A549 (cell line): ENCODE measurements around the gene MX2. TPM values are rescaled to one million over a fixed set of nuclear protein-coding genes. Genes with fewer than 3 reads are reported as not detected.

ENCODE experiments used
- ATAC-seq, 2 experiments: fragments of 200-7000 bp in 1 of 2; fragments of >200 bp in 1 of 2; cut with Nextera tagmentation in 1 of 2; cut with Tn5 transposase in 1 of 2; 3 replicates each; pipeline versions ENCODE4 v1.8.0 to v1.9.1; 2018 to 2020; ENCODE audit warnings: mild to moderate bottlenecking in 1 of 2, moderate library complexity in 1 of 2
- CTCF ChIA-PET: fragments of 300-600 bp; sonication (Branson Sonifier 250); formaldehyde crosslinking; extraction: SDS; loops from one replicate; lab custom pipeline; 2021; ENCODE audit warnings: antibody characterized with exemption, inconsistent platforms; lab: Yijun Ruan, JAX
- POLR2A ChIA-PET: fragments of 350-600 bp; formaldehyde crosslinking; extraction: SDS; loops from one replicate; lab custom pipeline; 2021; ENCODE audit warnings: antibody characterized with exemption, inconsistent platforms; lab: Yijun Ruan, JAX
- DNase-seq, 2 experiments: peaks; one replicate each; pipeline versions ENCODE4 v3.0.0 to v3.0.0-alpha.2; 2011 to 2016; ENCODE audit warnings: low read depth in 1 of 2, low spot score in 1 of 2
- FAIRE-seq: peaks from 2 replicates; lab custom pipeline; 2011; peaks lifted over from hg19 to GRCh38; lab: Jason Lieb, UNC
- H3K27ac ChIP-seq, 2 experiments: fragments of >200 bp; sonication (Bioruptor Twin); formaldehyde crosslinking; 3 replicates each; pipeline ENCODE4 v1.5.1; 2016 to 2017
- H3K4me1 ChIP-seq: fragments of >200 bp; sonication (Bioruptor Twin); formaldehyde crosslinking; 3 replicates; pipeline ENCODE4 v1.6.1; 2016
- H3K4me2 ChIP-seq: fragments of >200 bp; sonication (Bioruptor Twin); formaldehyde crosslinking; 3 replicates; pipeline ENCODE4 v1.6.1; 2016
- H3K4me3 ChIP-seq: fragments of >200 bp; sonication (Bioruptor Twin); formaldehyde crosslinking; 3 replicates; pipeline ENCODE4 v1.5.1; 2016
- H3K9me3 ChIP-seq: fragments of >200 bp; sonication (Bioruptor Twin); formaldehyde crosslinking; 3 replicates; pipeline ENCODE4 v1.6.1; 2016
- CBX8 ChIP-seq: fragments of 200-600 bp; sonication (generic); IDR thresholded peaks from 2 replicates; pipeline ENCODE4 v1.6.1; 2016
- CEBPB ChIP-seq, 2 experiments: fragments of >200 bp in 1 of 2; sonication (Bioruptor Twin) in 1 of 2; formaldehyde crosslinking in 1 of 2; IDR thresholded peaks; 2 replicates each; pipeline ENCODE4 v1.6.1; 2012 to 2016
- E2F6 ChIP-seq: IDR thresholded peaks from 2 replicates; pipeline ENCODE4 v1.6.1; 2012; ENCODE audit warnings: low read depth, borderline replicate concordance
- EHF ChIP-seq: fragments of 250-450 bp; sonication (Bioruptor Pico); IDR thresholded peaks from 2 replicates; pipeline ENCODE4 v1.5.0; 2020; ENCODE audit warnings: mild to moderate bottlenecking
- ELK1 ChIP-seq: fragments of 150-350 bp; IDR thresholded peaks from 2 replicates; pipeline ENCODE4 v1.6.1; 2014; ENCODE audit warnings: low read depth, mild to moderate bottlenecking, low read length
- EP300 ChIP-seq, 2 experiments: fragments of >200 bp; sonication (Bioruptor Twin); formaldehyde crosslinking; IDR thresholded peaks; 2 replicates in 1 of 2; 3 replicates in 1 of 2; pipeline ENCODE4 v1.6.1; 2016 to 2017
- FOSB ChIP-seq: fragments of 250-450 bp; sonication (Bioruptor Pico); IDR thresholded peaks from 2 replicates; pipeline ENCODE4 v1.5.0; 2020; ENCODE audit warnings: mild to moderate bottlenecking, moderate library complexity
- FOSL2 ChIP-seq, 2 experiments: fragments of 450-650 bp in 1 of 2; fragments of >200 bp in 1 of 2; sonication (Bioruptor Twin) in 1 of 2; formaldehyde crosslinking; IDR thresholded peaks; 2 replicates each; pipeline versions ENCODE4 v1.5.0 to v1.6.1; 2016 to 2020; ENCODE audit warnings: mild to moderate bottlenecking in 1 of 2, moderate library complexity in 1 of 2
- FOXS1 ChIP-seq: fragments of 250-450 bp; sonication (Bioruptor Pico); IDR thresholded peaks from 2 replicates; pipeline ENCODE4 v1.5.0; 2020; ENCODE audit warnings: mild to moderate bottlenecking, moderate library complexity
- GATA3 ChIP-seq: IDR thresholded peaks from 2 replicates; pipeline ENCODE4 v1.6.1; 2012; ENCODE audit warnings: borderline replicate concordance
- HOXB13 ChIP-seq: fragments of 250-450 bp; sonication (Bioruptor Pico); IDR thresholded peaks from 2 replicates; pipeline ENCODE4 v1.5.0; 2020; ENCODE audit warnings: low read depth, mild to moderate bottlenecking, moderate library complexity
- JUN ChIP-seq, 2 experiments: fragments of >200 bp; sonication (Bioruptor Twin); formaldehyde crosslinking; IDR thresholded peaks; 2 replicates in 1 of 2; 3 replicates in 1 of 2; pipeline ENCODE4 v1.6.1; 2016 to 2017
- KDM1A ChIP-seq: fragments of 200-600 bp; sonication (generic); IDR thresholded peaks from 2 replicates; pipeline ENCODE4 v1.6.1; 2016; ENCODE audit warnings: low read depth, mild to moderate bottlenecking
- KDM5A ChIP-seq: fragments of 200-600 bp; sonication (generic); IDR thresholded peaks from 2 replicates; pipeline ENCODE4 v1.6.1; 2016; ENCODE audit warnings: antibody characterized with exemption, mild to moderate bottlenecking
- MAFK ChIP-seq: fragments of 450-650 bp; IDR thresholded peaks from 2 replicates; pipeline ENCODE4 v1.6.1; 2014; ENCODE audit not compliant: partially characterized antibody
- MAZ ChIP-seq: fragments of 150-350 bp; IDR thresholded peaks from 2 replicates; pipeline ENCODE4 v1.6.1; 2014; ENCODE audit warnings: antibody characterized with exemption, low read depth, low read length, borderline replicate concordance
- MYC ChIP-seq: IDR thresholded peaks from 2 replicates; pipeline ENCODE4 v1.6.1; 2012; ENCODE audit warnings: mild to moderate bottlenecking, inconsistent platforms, low read length, improper control_type of control experiment, borderline replicate concordance
- NFE2L2 ChIP-seq: fragments of 150-350 bp; conservative IDR thresholded peaks from 2 replicates; pipeline ENCODE4 v1.6.1; 2014; ENCODE audit warnings: low read length
- NPAS2 ChIP-seq: fragments of 250-450 bp; sonication (Bioruptor Pico); IDR thresholded peaks from 2 replicates; pipeline ENCODE4 v1.8.0; 2022; ENCODE audit warnings: mild to moderate bottlenecking, moderate library complexity, borderline replicate concordance
- NR3C1 ChIP-seq: fragments of >200 bp; sonication (Bioruptor Twin); formaldehyde crosslinking; IDR thresholded peaks from 3 replicates; pipeline ENCODE4 v1.6.1; 2017
- POLR2AphosphoS2 ChIP-seq: conservative IDR thresholded peaks from 2 replicates; pipeline ENCODE4 v1.6.1; 2012; ENCODE audit warnings: low read length, improper control_type of control experiment, inconsistent platforms
- RAD21 ChIP-seq, 2 experiments: fragments of >200 bp in 1 of 2; sonication (Bioruptor Twin) in 1 of 2; formaldehyde crosslinking in 1 of 2; IDR thresholded peaks in 1 of 2; conservative IDR thresholded peaks in 1 of 2; 2 replicates in 1 of 2; 3 replicates in 1 of 2; pipeline ENCODE4 v1.6.1; 2012 to 2018; ENCODE audit warnings: inconsistent platforms in 1 of 2
- RARB ChIP-seq: fragments of 250-450 bp; sonication (Bioruptor Pico); IDR thresholded peaks from 2 replicates; pipeline ENCODE4 v1.8.0; 2021; ENCODE audit warnings: mild to moderate bottlenecking, moderate library complexity
- RFX5 ChIP-seq: fragments of 450-650 bp; IDR thresholded peaks from 2 replicates; pipeline ENCODE4 v1.7.1; 2014; ENCODE audit warnings: antibody characterized with exemption, mild to moderate bottlenecking, moderate library complexity
- SREBF2 ChIP-seq: fragments of 450-650 bp; IDR thresholded peaks from 2 replicates; pipeline ENCODE4 v1.6.1; 2014; ENCODE audit warnings: mild to moderate bottlenecking, moderate library complexity
- TFCP2L1 ChIP-seq: fragments of 250-450 bp; sonication (Bioruptor Pico); IDR thresholded peaks from 2 replicates; pipeline ENCODE4 v1.5.0; 2021; ENCODE audit warnings: mild to moderate bottlenecking
- TP53 ChIP-seq: fragments of 250-450 bp; sonication (Bioruptor Pico); IDR thresholded peaks from 2 replicates; pipeline ENCODE4 v1.5.0; 2021; ENCODE audit warnings: mild to moderate bottlenecking, moderate library complexity
- ZC3H11A ChIP-seq: fragments of 450-650 bp; IDR thresholded peaks from 2 replicates; pipeline ENCODE4 v1.6.1; 2014; ENCODE audit warnings: antibody characterized with exemption, mild to moderate bottlenecking
- ZNF302 ChIP-seq: fragments of 250-450 bp; sonication (Bioruptor Pico); IDR thresholded peaks from 2 replicates; pipeline ENCODE4 v1.9.0; 2021; ENCODE audit warnings: inconsistent platforms, mild to moderate bottlenecking, moderate library complexity
- ZSCAN20 ChIP-seq: fragments of 250-450 bp; sonication (Bioruptor Pico); IDR thresholded peaks from 2 replicates; pipeline ENCODE4 v1.8.0; 2022; ENCODE audit warnings: mild to moderate bottlenecking, moderate library complexity
- WGBS: methylation state at CpG from one replicate; pipeline ENCODE4 v1.1.6; 2017; ENCODE audit errors: missing lambda C conversion rate; 5-methylcytosine and 5-hydroxymethylcytosine counted together
- polyA plus RNA-seq, 4 experiments: library from polyadenylated mRNA; depleted of rRNA in 3 of 4; stranded (reverse); fragments of >200 nt; fragmentation: RNase III in 1 of 4; extraction: RNeasy Plus Mini Kit Qiagen cat#74134 plus additional on column Dnase treatment in 1 of 4; gene quantifications; 2 replicates in 3 of 4; 3 replicates in 1 of 4; pipeline ENCODE4 v1.2.3, GENCODE V29; 2011 to 2017
- TF ChIP-seq, protein P1 (sequence below): IDR thresholded peaks from 2 replicates; pipeline ENCODE4 v1.6.1; 2012
- TF ChIP-seq, protein P2 (sequence below): fragments of >200 bp; sonication (Bioruptor Twin); formaldehyde crosslinking; IDR thresholded peaks from 3 replicates; pipeline ENCODE4 v1.6.1; 2016
- TF ChIP-seq, protein P3 (sequence below): fragments of 250-450 bp; sonication (Bioruptor Pico); IDR thresholded peaks from 2 replicates; pipeline ENCODE4 v1.5.0; 2020; ENCODE audit warnings: low read depth, mild to moderate bottlenecking, moderate library complexity
- TF ChIP-seq, protein P4 (sequence below): IDR thresholded peaks from 2 replicates; pipeline ENCODE4 v1.6.1; 2012

The MX2 gene
- polyA plus RNA-seq, 2 of the 4 experiments (the other 2 are of a cell fraction), result not detected

DNA sequence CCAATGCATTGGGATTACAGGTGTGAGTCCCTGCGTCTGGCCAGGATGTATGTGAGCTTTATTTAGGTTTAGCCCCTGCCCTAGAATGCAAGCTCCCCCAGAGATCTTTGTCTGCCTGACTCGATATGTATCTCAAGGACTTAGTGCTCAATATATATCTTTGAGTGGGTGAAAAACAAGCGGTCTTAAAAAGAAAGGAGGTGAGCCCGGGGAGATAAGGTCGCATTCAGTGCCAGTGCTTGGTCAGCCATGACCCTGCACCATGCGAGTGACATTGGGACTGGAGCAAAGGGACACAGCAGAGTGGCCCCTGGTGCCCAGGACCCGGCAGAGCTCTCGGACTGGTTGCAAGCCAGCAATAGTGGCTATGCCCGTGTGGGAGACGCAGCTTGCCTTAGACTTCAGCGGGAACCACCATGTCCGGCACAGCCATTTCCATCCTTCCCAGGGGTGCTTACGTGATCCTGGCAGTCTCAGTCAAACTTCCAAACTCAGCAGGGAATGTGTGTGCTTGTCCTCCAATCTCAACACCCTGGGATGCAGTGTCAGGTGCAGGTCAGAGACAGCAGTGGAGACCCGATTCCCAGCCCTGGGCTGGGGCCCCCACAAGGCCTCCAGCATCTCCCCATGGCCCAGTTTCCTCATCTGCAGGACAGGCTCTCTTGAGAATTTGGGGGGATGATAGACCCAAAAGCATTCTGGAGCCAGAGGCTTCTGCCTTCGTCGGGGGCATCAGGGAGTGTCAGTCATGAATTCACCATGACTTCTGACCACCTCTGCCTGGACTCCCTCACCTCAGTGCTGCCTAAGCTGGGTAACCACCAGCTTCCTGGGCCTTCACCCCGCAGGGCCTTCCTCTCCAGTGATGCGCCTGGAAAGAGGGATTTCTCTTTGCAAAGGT is 1.8 kb downstream of the MX2 start:
- no peak overlapping the region for H3K4me3 ChIP-seq
- H3K4me2 ChIP-seq, result no peak overlapping the region
- no peaks in the 10 kb centered on the region for H3K9me3 ChIP-seq
- DNase-seq (no peak), ATAC-seq (no peak), FAIRE-seq (no peak)
- ChIA-PET CTCF (no interaction called here), POLR2A (no interaction called here)
- TF ChIP-seq MYC, result no peak
- TF ChIP-seq RARB (CRISPR knock-in tag), result no peak
- TF ChIP-seq ZC3H11A, result no peak
- no peak for TF ChIP-seq EP300 (IDR thresholded peaks at IDR 0.05)
- no peak for TF ChIP-seq ELK1
- no peak for TF ChIP-seq NR3C1
- no peak for TF ChIP-seq GATA3
- TF ChIP-seq, protein P1, sequence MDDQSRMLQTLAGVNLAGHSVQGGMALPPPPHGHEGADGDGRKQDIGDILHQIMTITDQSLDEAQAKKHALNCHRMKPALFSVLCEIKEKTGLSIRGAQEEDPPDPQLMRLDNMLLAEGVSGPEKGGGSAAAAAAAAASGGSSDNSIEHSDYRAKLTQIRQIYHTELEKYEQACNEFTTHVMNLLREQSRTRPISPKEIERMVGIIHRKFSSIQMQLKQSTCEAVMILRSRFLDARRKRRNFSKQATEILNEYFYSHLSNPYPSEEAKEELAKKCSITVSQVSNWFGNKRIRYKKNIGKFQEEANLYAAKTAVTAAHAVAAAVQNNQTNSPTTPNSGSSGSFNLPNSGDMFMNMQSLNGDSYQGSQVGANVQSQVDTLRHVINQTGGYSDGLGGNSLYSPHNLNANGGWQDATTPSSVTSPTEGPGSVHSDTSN, result no peak
- no peak for TF ChIP-seq NFE2L2
- TF ChIP-seq SREBF2, result no peak
- TF ChIP-seq ZNF302 (CRISPR knock-in tag), result no peak
- TF ChIP-seq MAFK, result no peak
- no peak for TF ChIP-seq KDM1A
- TF ChIP-seq RAD21 (conservative IDR thresholded peaks at IDR 0.05 in 1 of 2, IDR thresholded peaks at IDR 0.05 in 1 of 2), result no peak
- no peak for TF ChIP-seq HOXB13 (CRISPR knock-in tag)
- no peak for TF ChIP-seq E2F6
- no peak for TF ChIP-seq FOSL2 (IDR thresholded peaks at IDR 0.05)
- no peak for TF ChIP-seq FOSL2 (CRISPR knock-in tag; IDR thresholded peaks at IDR 0.05)
- TF ChIP-seq CEBPB (IDR thresholded peaks at IDR 0.05), result no peak
- H3K4me1 ChIP-seq, result peaks cover 12% of the 10 kb centered on the region; the same call in 2 of the 3 replicates
- WGBS, result 70% methylated on average over 13 of the region's 18 CpGs
- H3K27ac ChIP-seq, result no peak overlapping the region

- FAIRE-seq (no peak), ATAC-seq (no peak), DNase-seq (no peak)
- TF ChIP-seq RARB (CRISPR knock-in tag), result no peak
- no peak for TF ChIP-seq KDM5A
- TF ChIP-seq MAZ, result no peak
- no peak for TF ChIP-seq POLR2AphosphoS2
- no peak for TF ChIP-seq RFX5
- no peak for TF ChIP-seq EHF (CRISPR knock-in tag)
- TF ChIP-seq TFCP2L1 (CRISPR knock-in tag), result no peak
- no peak for TF ChIP-seq ZSCAN20 (CRISPR knock-in tag)
- no peak for TF ChIP-seq FOSB (CRISPR knock-in tag)
- TF ChIP-seq, protein P2, sequence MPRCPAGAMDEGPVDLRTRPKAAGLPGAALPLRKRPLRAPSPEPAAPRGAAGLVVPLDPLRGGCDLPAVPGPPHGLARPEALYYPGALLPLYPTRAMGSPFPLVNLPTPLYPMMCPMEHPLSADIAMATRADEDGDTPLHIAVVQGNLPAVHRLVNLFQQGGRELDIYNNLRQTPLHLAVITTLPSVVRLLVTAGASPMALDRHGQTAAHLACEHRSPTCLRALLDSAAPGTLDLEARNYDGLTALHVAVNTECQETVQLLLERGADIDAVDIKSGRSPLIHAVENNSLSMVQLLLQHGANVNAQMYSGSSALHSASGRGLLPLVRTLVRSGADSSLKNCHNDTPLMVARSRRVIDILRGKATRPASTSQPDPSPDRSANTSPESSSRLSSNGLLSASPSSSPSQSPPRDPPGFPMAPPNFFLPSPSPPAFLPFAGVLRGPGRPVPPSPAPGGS, result no peak
- TF ChIP-seq RAD21 (conservative IDR thresholded peaks at IDR 0.05 in 1 of 2, IDR thresholded peaks at IDR 0.05 in 1 of 2), result no peak
- TF ChIP-seq, protein P3, sequence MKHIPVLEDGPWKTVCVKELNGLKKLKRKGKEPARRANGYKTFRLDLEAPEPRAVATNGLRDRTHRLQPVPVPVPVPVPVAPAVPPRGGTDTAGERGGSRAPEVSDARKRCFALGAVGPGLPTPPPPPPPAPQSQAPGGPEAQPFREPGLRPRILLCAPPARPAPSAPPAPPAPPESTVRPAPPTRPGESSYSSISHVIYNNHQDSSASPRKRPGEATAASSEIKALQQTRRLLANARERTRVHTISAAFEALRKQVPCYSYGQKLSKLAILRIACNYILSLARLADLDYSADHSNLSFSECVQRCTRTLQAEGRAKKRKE (CRISPR knock-in tag), result no peak
- TF ChIP-seq FOXS1 (CRISPR knock-in tag), result no peak
- TF ChIP-seq, protein P4, sequence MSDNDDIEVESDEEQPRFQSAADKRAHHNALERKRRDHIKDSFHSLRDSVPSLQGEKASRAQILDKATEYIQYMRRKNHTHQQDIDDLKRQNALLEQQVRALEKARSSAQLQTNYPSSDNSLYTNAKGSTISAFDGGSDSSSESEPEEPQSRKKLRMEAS, result no peak
- no peak for TF ChIP-seq SREBF2
- no peak for TF ChIP-seq MAFK
- TF ChIP-seq NPAS2, result no peak
- no peak for TF ChIP-seq TP53
- TF ChIP-seq JUN (IDR thresholded peaks at IDR 0.05), result no peak
- no peak for TF ChIP-seq CBX8
- CTCF ChIA-PET, result no interaction called here
- no peaks in the 10 kb centered on the region for H3K9me3 ChIP-seq
- H3K4me1 ChIP-seq, result peaks cover 12% of the 10 kb centered on the region; the same call in 2 of the 3 replicates
- no peak overlapping the region for H3K4me2 ChIP-seq
- 50% methylated on average over 4 of the region's 6 CpGs for WGBS
- POLR2A ChIA-PET, result no interaction called here
- H3K4me3 ChIP-seq, result no peak overlapping the region
- H3K27ac ChIP-seq, result no peak overlapping the region
Observed at GRCh38 chr21:41364308-41364707, 2.5 kb downstream of the MX2 start.
